ENCODE results near the gene FKBP6.
"Not testable (repeated sequence)": the region's sequence is repeated elsewhere in the genome, so short reads cannot be mapped to it uniquely, and the experiment has no call there.

FKBP6 gene

DNA sequence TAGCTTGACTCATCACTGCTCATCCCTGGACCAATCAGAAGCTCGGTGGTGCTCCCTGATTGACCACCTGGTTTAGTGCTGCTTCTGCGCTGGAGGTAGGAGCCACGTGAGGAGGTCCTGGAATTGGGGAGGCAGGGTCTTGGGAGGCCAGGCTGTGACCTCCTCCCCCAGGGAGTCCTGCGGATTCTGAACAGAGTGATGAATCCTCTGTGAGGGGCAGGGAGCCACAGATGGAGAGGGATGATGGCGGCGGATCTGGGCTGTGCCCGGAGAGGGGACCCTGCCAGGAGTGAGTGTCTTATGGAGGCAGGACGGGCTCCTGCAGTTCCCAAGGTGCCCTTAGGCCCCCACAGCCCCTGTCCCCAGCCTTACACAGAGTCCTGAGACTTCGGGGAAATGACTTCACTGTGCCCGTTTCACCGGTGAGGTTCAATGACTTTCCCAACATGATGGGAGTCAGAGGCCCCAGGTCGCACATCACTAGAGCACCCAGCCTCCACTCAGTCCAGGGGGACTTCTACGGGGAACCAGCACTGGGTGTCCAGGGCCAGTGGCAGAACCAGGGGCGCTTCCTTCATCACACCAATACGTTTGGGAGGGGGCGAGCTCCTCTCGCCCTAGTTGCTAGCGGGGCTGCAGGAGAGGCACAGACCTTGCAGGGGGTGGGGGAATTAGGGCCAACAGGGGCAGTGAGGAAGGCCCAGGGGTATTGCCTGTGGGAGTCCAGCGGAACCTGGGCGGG is 48.9 kb downstream of the FKBP6 start:
- Mint-ChIP-seq H3K4me3 (no peak overlapping the region), H3K27ac (no peak overlapping the region), H3K4me1 (ENCODE audit: low read depth) (no peaks in the 10 kb centered on the region), H3K36me3 (ENCODE audit: low read depth) (no peaks in the 10 kb centered on the region), H3K9me3 (no peaks in the 10 kb centered on the region), H3K27me3 (ENCODE audit: low read depth) (peaks cover 19% of the 10 kb centered on the region)
- no peak for DNase-seq (ENCODE audit: low spot score)

DNA sequence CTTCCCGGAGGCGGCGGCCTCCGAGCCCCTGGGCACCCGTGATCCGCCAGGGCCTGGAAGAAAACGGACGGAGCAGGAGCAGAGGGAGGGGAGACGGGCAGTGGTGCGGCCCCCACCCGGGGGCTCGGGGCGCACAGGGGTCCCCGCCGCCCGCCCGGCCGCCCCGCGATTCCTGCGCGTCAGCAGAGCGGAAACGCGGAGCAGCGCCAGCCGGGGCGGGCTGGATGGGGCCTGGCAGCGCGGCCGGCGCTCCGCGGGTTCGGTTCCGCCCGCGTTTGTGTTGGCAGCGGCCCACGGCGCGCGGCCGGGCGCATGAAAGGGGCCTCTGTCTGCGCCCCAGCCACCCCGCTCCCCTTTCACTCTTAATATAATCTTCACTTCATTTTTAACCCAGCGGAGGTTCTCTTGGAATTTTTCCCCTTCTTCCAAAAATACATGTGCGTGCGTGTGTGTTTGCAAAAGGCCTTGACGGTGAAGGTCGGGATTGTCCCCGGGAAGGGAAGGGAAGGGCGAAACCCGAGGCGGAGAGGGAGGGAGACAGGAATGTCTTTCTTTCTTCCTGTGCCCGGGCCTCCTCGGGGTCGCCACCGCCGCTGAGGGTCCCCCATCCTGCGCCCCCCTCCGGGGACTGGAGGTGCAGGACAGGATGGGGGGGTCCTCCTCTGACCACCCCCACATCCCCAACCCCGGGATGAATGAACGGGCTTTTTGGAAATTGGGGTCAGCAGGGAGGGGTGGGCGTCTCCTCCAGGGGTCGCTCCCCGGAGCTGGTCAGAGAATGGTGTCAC is 49.6 kb downstream of the FKBP6 start:
- peaks cover 19% of the 10 kb centered on the region for H3K27me3 Mint-ChIP-seq (ENCODE audit: low read depth)
- not testable (repeated sequence) for DNase-seq (ENCODE audit: low spot score); H3K4me1 Mint-ChIP-seq (ENCODE audit: low read depth); H3K4me3 Mint-ChIP-seq; H3K9me3 Mint-ChIP-seq; H3K27ac Mint-ChIP-seq; H3K36me3 Mint-ChIP-seq (ENCODE audit: low read depth)

DNA sequence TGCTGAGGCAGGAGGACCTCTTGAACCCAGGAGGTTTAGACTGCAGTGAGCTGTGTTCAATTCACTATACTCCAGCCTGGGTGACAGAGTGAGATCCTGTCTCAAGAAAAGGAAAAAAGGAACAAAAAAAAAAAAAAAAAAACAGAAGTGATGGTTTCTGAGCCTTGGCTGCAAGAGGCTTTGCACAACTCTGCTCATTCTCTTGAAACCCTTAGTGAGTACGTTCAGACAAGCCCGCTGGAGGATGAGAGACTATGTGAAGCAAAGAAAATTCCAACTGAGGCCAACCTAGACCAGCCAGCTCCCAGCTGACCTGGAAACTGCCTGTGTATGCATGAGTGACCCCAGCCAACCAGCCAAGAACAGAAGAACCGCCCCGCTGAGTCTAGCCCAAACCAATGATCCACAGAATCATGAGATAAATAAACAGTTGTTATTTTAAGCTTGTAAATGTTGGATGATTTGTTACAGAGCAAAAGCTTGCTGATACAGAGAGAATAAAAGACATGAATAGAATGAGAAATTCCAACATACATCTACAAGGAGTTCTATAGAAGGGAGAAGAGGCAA is 55.1 kb downstream of the FKBP6 start:
- Mint-ChIP-seq H3K36me3 (ENCODE audit: low read depth) (peaks cover 2% of the 10 kb centered on the region), H3K4me1 (ENCODE audit: low read depth) (no peaks in the 10 kb centered on the region), H3K27ac (no peak overlapping the region), H3K4me3 (no peak overlapping the region), H3K27me3 (ENCODE audit: low read depth) (peaks cover 5% of the 10 kb centered on the region), H3K9me3 (peaks cover 18% of the 10 kb centered on the region)
- no peak for DNase-seq (ENCODE audit: low spot score)

DNA sequence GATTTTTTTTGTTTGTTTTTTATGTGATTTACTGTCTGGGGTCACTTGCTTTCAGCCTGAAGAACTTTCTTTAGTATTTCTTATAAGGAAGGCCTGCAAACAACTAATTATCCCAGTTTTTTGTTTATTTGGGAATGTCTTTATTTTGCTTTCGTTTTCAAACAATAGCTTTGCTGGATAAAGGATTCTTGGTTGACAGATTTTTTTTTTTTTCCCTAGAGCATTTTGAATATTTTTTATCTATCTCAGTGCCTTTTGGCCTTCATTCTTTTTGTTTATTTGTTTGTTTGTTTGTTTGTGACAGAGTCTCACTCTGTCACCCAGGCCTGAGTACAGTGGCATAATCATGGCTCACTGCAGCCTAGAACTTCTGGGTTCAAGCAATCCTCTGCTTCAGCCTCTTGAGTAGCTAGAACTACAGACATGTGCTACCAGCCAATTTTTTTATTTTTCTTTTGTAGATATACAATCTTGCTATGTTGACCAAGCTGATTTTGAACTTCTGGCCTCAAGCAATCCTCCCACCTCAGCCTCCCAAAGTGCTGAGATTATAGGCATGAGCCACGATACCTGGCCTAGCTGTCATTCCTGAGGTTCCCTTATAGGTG is 59.4 kb downstream of the FKBP6 start:
- DNase-seq (ENCODE audit: low spot score) = no peak

DNA sequence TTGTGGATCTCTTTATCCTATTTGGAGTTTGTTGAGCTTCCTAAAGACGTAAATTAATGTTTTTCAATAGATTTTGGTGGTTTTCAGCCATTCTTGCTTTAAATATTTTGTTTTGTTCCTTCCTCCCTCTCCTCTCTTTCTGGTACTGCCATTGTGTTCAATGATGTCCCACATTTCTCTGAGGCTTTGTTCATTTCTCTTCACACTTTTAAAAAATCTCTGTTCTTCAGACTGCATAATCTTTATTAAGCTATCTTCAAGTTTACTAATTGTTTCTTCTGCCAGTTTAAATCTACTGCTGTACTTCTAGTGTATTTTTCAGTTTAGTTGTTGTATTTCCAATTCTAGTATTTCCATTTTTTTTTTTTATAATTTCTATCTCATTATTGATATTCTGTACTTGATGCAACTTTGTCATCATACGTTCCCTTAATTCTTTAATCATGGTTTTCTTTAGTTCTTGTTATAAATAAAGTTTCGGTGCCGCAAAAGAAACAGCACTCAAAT is 60.0 kb downstream of the FKBP6 start:
- Mint-ChIP-seq H3K36me3 (ENCODE audit: low read depth) (peaks cover 4% of the 10 kb centered on the region), H3K4me3 (no peak overlapping the region), H3K9me3 (peaks cover 37% of the 10 kb centered on the region), H3K27me3 (ENCODE audit: low read depth) (no peaks in the 10 kb centered on the region), H3K27ac (no peak overlapping the region), H3K4me1 (ENCODE audit: low read depth) (no peaks in the 10 kb centered on the region)
- DNase-seq (ENCODE audit: low spot score) = no peak

More for the DNA sequence above, 59.4 kb downstream of the FKBP6 start:
- no peaks in the 10 kb centered on the region for H3K27me3 Mint-ChIP-seq (ENCODE audit: low read depth)
- H3K36me3 Mint-ChIP-seq (ENCODE audit: low read depth) = peaks cover 4% of the 10 kb centered on the region
- no peak overlapping the region for H3K4me3 Mint-ChIP-seq
- no peak overlapping the region for H3K27ac Mint-ChIP-seq
- H3K4me1 Mint-ChIP-seq (ENCODE audit: low read depth) = no peaks in the 10 kb centered on the region
- peaks cover 37% of the 10 kb centered on the region for H3K9me3 Mint-ChIP-seq

DNA sequence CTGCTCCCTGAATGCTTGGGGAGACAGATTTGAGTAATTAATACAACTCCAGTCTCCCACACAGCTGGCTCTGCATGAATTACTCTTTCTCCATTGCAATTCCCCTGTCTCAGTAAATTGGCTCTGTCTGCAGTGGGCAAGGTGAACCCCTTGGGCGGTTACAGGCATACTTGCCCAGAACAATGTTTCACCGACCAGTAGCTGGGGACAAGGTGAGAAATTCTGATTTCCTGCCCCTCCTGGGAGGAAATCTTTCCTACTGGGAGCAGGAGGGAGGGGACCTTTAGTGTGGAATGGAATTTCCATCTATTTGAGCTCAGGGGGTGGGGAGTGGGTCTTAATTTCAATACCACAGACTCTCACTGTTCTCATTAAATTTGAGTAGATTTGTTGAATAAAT is 63.4 kb downstream of the FKBP6 start:
- Mint-ChIP-seq H3K4me3 (no peak overlapping the region), H3K36me3 (ENCODE audit: low read depth) (peaks cover 4% of the 10 kb centered on the region), H3K27me3 (ENCODE audit: low read depth) (no peaks in the 10 kb centered on the region), H3K9me3 (peaks cover 28% of the 10 kb centered on the region), H3K27ac (no peak overlapping the region), H3K4me1 (ENCODE audit: low read depth) (no peaks in the 10 kb centered on the region)
- no peak for DNase-seq (ENCODE audit: low spot score)

DNA sequence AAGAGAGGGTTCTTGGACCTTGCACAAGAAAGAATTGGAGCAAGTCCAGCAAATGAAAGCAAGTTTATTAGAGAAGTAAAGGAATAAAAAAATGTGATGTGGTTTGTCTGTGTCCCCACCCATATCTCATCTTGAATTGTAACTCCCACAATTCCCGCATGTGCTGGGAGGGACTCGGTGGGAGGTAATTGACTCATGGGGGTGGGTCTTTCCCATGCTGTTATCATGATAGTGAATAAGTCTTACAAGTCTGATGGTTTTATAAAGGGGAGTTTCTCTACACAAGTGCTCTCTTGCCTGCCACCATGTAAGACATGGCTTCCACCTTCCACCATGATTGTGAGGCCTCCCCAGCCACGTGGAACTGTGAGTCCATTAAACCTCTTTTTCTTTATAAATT is 66.5 kb downstream of the FKBP6 start:
- no peak for DNase-seq (ENCODE audit: low spot score)
- no peaks in the 10 kb centered on the region for H3K4me1 Mint-ChIP-seq (ENCODE audit: low read depth)
- H3K9me3 Mint-ChIP-seq = peaks cover 7% of the 10 kb centered on the region
- no peaks in the 10 kb centered on the region for H3K36me3 Mint-ChIP-seq (ENCODE audit: low read depth)
- no peak overlapping the region for H3K4me3 Mint-ChIP-seq
- no peaks in the 10 kb centered on the region for H3K27me3 Mint-ChIP-seq (ENCODE audit: low read depth)
- H3K27ac Mint-ChIP-seq = no peak overlapping the region

DNA sequence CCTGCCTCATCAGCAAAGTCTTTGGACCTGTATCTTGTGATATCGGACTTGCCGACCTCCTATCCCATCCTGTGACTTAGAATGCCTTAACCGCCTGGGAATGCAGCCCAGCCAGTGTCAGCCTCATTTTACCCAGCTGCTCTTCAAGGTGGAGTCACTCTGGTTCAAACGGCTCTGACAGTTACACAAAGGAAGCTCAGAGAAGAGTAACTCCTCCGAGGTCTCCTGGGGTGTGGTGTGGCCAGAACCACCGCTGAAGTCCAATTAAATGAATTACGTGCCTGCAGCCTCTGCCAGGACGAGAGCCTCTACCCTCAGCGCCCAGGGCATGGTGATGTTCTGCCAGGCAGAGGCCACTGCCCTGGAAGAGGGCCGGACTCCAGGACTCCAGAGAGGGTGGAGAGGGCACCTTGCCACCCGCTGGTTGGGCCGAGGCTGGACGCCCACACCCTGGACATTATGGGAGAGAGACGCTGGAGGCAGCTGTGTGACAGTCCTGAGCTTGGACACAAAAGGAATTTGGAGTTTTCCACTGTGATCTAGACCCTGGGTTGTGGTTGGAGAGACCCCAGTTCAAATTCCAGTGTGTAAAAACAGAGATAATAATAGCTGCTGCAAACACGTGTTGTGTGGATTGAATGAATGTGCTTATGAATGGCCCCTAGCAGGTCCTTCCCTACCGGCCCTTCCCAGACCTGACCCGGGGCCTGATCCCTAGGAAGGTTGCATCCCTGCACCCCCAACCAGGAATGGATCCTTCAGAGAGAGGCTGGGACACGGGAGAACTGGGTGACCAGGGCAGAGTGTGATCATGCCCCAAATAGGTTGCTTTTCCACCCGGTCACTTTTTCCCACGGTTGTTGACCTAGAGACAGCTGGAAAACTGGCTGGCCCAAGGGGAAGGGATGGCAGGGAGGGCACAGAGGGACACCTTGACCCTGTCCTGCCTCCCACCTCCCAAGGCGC is 67.9 kb downstream of the FKBP6 start:
- Mint-ChIP-seq H3K27ac (no peak overlapping the region), H3K4me1 (ENCODE audit: low read depth) (no peaks in the 10 kb centered on the region), H3K4me3 (no peak overlapping the region), H3K9me3 (no peaks in the 10 kb centered on the region), H3K27me3 (ENCODE audit: low read depth) (no peaks in the 10 kb centered on the region), H3K36me3 (ENCODE audit: low read depth) (no peaks in the 10 kb centered on the region)
- DNase-seq (ENCODE audit: low spot score) = no peak

DNA sequence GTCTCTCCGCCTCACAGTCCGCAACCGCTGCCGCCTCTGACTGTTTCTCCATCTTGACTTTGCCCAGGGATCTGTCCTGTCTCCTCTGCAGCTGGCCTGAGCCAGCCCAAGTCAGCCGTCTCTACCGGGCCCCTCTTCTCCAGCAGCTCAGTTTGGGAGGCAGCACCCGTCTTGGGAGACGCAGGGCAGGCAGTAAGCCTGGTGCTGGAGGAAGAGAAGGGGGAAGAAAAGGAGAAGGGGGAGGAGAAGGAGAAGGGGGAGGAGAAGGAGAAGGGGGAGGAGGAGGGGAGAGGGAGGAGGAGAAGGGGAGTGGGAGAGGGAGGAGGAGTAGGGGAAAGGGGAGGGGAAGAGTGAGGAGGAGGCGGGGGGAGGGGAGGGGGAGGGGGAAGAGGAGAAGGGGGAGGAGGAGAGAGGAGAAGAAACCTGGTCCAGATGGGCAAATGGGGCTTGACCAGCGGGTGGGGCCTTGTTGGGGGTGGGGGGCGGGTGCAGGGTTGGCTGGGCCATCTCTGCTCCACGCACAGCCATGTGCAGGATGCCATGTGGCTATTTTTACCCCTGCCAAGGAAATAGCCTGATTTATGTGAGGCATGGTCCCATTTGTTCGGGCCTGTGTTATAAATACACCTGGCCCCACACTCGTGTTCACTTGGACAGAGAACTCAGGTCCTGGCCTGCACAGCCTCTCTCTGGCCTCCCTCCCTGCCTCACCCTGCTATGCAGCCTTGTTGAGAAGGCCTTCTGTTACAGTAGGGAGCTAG is 69.7 kb downstream of the FKBP6 start:
- H3K27me3 Mint-ChIP-seq (ENCODE audit: low read depth) = no peaks in the 10 kb centered on the region
- no peaks in the 10 kb centered on the region for H3K36me3 Mint-ChIP-seq (ENCODE audit: low read depth)
- no peak for DNase-seq (ENCODE audit: low spot score)
- no peak overlapping the region for H3K4me3 Mint-ChIP-seq
- H3K27ac Mint-ChIP-seq = no peak overlapping the region
- H3K9me3 Mint-ChIP-seq = no peaks in the 10 kb centered on the region
- no peaks in the 10 kb centered on the region for H3K4me1 Mint-ChIP-seq (ENCODE audit: low read depth)

DNA sequence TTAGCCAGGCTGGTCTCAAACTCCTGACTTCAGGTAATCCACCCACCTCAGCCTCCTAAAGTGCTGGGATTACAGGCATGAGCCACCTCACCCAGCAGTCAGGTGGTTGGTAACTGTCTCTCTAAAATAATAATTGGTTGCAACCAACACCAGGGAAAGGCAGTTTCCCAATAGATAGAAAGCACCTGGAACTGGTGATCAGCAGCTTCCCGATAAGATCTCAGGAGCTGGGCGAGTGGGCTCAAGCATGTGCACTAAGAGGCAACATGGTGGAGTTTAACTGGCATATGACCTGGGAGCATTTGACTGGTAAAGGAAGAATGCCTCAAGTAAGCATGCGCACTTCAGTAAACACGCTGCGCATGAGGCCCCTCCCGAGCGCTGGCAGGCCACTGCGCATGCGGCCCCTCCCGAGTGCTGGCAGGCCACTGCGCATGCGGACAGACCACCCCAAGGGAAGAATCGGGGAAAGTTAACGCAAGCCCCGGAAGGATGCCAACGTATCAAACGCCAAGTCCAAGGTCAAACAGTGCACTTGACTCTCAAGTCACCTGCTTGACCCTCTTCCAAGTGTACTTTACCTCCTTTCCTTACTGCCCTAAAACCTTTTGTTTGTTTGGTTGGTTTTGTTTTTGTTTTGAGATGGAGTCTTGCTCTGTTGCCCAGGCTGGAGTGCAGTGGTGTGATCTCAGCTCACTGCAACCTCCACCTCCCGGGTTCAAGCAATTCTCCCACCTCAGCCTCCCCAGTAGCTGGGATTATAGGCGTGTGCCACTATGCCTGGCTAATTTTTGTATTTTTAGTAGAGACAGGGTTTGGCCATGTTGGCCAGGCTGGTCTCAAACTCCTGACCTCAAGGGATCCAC is 71.5 kb downstream of the FKBP6 start:
- H3K4me3 Mint-ChIP-seq = peak overlapping the region; percentile 12
- H3K27me3 Mint-ChIP-seq (ENCODE audit: low read depth); H3K9me3 Mint-ChIP-seq; H3K27ac Mint-ChIP-seq; H3K36me3 Mint-ChIP-seq (ENCODE audit: low read depth); H3K4me1 Mint-ChIP-seq (ENCODE audit: low read depth): not testable (repeated sequence)
- peak; percentile 31 for DNase-seq (ENCODE audit: low spot score)

DNA sequence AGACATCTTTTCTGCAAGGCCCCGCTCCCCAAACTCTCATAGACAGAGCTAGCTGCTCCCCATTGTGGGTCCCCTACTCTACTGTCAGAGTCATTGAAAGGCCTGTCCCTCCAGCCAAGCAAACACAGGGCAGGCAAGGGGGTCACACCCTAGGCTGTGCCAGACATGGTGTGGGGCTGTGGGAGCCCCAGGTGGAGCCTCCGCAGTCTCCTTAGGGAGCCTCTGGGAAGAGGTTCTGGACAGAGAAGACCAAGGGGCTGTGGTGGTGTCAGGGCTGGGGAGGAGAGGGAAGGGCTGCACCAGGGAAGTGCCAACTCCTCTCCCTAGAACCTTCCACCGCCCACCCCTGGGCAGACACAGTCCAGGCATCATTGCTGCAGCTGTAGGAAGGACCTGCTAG is 76.9 kb downstream of the FKBP6 start:
- not testable (repeated sequence) for DNase-seq (ENCODE audit: low spot score); H3K9me3 Mint-ChIP-seq; H3K4me3 Mint-ChIP-seq; H3K36me3 Mint-ChIP-seq (ENCODE audit: low read depth); H3K27ac Mint-ChIP-seq; H3K27me3 Mint-ChIP-seq (ENCODE audit: low read depth); H3K4me1 Mint-ChIP-seq (ENCODE audit: low read depth)
